ENCODE results near the gene TBC1D21.

DNA sequence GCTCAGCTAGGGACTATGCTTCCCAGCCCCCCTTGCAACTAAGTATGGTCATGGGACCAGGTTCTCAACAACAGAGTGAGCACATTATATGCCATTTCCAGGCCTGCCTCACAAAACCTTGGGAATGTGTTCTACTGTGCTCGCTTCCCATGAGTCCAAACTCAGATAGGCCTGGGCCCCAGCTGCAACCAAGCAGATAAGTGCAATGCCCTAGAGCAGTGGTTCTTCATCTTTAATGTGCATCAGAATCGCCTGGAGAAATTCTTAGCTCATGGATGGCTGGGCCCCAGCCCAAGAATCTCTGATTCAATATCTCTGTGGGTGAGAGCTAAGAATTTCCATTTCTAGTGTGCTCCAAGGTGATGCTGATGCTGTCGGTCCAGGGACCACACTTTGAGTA, 27.5 kb upstream of the TBC1D21 start:
- TF ChIP-seq, protein P1, sequence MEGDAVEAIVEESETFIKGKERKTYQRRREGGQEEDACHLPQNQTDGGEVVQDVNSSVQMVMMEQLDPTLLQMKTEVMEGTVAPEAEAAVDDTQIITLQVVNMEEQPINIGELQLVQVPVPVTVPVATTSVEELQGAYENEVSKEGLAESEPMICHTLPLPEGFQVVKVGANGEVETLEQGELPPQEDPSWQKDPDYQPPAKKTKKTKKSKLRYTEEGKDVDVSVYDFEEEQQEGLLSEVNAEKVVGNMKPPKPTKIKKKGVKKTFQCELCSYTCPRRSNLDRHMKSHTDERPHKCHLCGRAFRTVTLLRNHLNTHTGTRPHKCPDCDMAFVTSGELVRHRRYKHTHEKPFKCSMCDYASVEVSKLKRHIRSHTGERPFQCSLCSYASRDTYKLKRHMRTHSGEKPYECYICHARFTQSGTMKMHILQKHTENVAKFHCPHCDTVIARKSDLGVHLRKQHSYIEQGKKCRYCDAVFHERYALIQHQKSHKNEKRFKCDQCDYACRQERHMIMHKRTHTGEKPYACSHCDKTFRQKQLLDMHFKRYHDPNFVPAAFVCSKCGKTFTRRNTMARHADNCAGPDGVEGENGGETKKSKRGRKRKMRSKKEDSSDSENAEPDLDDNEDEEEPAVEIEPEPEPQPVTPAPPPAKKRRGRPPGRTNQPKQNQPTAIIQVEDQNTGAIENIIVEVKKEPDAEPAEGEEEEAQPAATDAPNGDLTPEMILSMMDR (conservative IDR thresholded peaks at IDR 0.05) = no peak
- no peak for TF ChIP-seq ZFX (IDR thresholded peaks at IDR 0.05)

Measured in C4-2B (cell line).